Transverse colon (tissue), 4 donors: ENCODE data around the gene CCDC38. TPM values are rescaled to one million over a fixed set of nuclear protein-coding genes. Genes with fewer than 3 reads are reported as not detected.

Source experiments
- DNase-seq: peaks from one replicate; pipeline ENCODE4 v3.0.0-alpha.2; 2019
- H3K27ac ChIP-seq, 4 donors: fragments of 200-600 bp; sonication (generic); 2 replicates each; pipeline ENCODE4 v1.5.1; 2016 to 2018; ENCODE audit warnings: inconsistent platforms in 4 of 4
- H3K27me3 ChIP-seq: fragments of 200-600 bp; sonication (generic); 2 replicates; pipeline ENCODE4 v1.5.1; 2017; ENCODE audit warnings: inconsistent platforms
- H3K36me3 ChIP-seq, 4 donors: fragments of 200-600 bp; sonication (generic); 2 replicates each; pipeline ENCODE4 v1.5.1; 2017 to 2019; ENCODE audit warnings: inconsistent platforms in 4 of 4
- H3K4me1 ChIP-seq, 4 donors: fragments of 200-600 bp; sonication (generic); 2 replicates each; pipeline ENCODE4 v1.5.1; 2017 to 2020; ENCODE audit warnings: inconsistent platforms in 4 of 4
- H3K4me3 ChIP-seq, 4 donors: fragments of 200-600 bp; sonication (generic); 1 replicate in 1 of 4; 2 replicates in 3 of 4; pipeline versions ENCODE4 v1.5.1 to v1.6.1; 2017 to 2019; ENCODE audit warnings: inconsistent platforms in 4 of 4
- H3K9me3 ChIP-seq, 2 donors: fragments of 200-600 bp; sonication (generic); 2 replicates each; pipeline ENCODE4 v1.5.1; 2017 to 2019; ENCODE audit warnings: inconsistent platforms in 2 of 2
- EP300 ChIP-seq: sonication (generic); formaldehyde crosslinking; IDR thresholded peaks from one replicate; pipeline ENCODE4 v1.6.1; 2017; ENCODE audit warnings: antibody characterized with exemption, low read depth
- POLR2A ChIP-seq: fragments of 450-650 bp; IDR thresholded peaks from one replicate; pipeline ENCODE4 v1.6.1; 2016; ENCODE audit warnings: antibody characterized with exemption, mild to moderate bottlenecking, moderate library complexity
- POLR2AphosphoS5 ChIP-seq, 3 donors: sonication (generic); formaldehyde crosslinking; IDR thresholded peaks; one replicate each; pipeline ENCODE4 v1.6.1; 2016; ENCODE audit warnings: antibody characterized with exemption in 3 of 3
- WGBS, 2 donors: methylation state at CpG; one replicate each; pipeline ENCODE4 v1.1.5; 2018; ENCODE audit warnings: low coverage in 1 of 2; 5-methylcytosine and 5-hydroxymethylcytosine counted together
- in situ Hi-C, 4 donors: fragments of 200-750 bp; cut with MboI; loops; one replicate each; pipeline versions ENCODE4 v1.15.0 to v1.15.1; 2017; ENCODE audit warnings: low sequenced_read_pairs in 3 of 4, low pct_ligation_motif_present in 1 of 4, low pct_unique_long_range_greater_than_20kb in 1 of 4
- intact Hi-C: fragments of 100-400 bp; cut with DNase I; formaldehyde crosslinking; loops from one replicate; pipeline ENCODE4 v1.15.1; 2023; ENCODE audit warnings: low total_unique reads
- total RNA-seq, 4 donors: library from RNA; depleted of rRNA; stranded (reverse); fragments of >200 nt; gene quantifications; one replicate each; pipeline ENCODE4 v1.1.0, GENCODE V29; 2016
- TF ChIP-seq, protein P1 (sequence below), 5 experiments: fragments of 200-600 bp in 3 of 5; fragments of 450-650 bp in 2 of 5; sonication (generic) in 3 of 5; IDR thresholded peaks; 1 replicate in 2 of 5; 2 replicates in 3 of 5; pipeline ENCODE4 v1.5.1; 2016 to 2017; ENCODE audit warnings: antibody characterized with exemption in 5 of 5, inconsistent platforms in 3 of 5, mild to moderate bottlenecking in 2 of 5, moderate library complexity in 1 of 5

CCDC38 gene
- total RNA-seq, 4 donors from 2014 or later: not detected

DNA sequence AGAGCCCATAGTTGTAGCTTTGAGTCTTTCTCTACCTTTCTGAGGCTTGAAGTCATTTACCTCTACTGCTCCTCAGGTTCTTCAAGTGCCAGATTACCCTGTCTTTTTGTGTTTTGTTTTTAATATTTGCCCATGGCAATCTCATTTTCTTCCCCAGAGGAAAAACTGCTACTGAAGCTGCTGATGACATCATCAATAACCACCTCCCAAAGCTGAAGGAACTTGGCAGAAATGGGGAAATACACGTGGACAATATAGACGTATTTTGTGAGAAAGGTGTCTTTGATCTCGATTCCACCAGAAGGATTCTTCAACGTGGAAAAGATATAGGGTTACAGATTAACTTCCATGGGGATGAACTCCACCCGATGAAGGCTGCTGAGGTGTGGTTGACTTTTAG is 17.8 kb upstream of the CCDC38 start:
- no peaks in the 10 kb centered on the region for H3K4me1 ChIP-seq
- H3K36me3 ChIP-seq: no peaks in the 10 kb centered on the region
- TF ChIP-seq EP300 (no peak), POLR2AphosphoS5 (IDR thresholded peaks at IDR 0.05) (no peak), POLR2A (no peak)
- TF ChIP-seq, protein P1, sequence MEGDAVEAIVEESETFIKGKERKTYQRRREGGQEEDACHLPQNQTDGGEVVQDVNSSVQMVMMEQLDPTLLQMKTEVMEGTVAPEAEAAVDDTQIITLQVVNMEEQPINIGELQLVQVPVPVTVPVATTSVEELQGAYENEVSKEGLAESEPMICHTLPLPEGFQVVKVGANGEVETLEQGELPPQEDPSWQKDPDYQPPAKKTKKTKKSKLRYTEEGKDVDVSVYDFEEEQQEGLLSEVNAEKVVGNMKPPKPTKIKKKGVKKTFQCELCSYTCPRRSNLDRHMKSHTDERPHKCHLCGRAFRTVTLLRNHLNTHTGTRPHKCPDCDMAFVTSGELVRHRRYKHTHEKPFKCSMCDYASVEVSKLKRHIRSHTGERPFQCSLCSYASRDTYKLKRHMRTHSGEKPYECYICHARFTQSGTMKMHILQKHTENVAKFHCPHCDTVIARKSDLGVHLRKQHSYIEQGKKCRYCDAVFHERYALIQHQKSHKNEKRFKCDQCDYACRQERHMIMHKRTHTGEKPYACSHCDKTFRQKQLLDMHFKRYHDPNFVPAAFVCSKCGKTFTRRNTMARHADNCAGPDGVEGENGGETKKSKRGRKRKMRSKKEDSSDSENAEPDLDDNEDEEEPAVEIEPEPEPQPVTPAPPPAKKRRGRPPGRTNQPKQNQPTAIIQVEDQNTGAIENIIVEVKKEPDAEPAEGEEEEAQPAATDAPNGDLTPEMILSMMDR (IDR thresholded peaks at IDR 0.05): no peak
- H3K27ac ChIP-seq: no peak overlapping the region
- intact Hi-C loops: no loop called here
- no peaks in the 10 kb centered on the region for H3K27me3 ChIP-seq
- in situ Hi-C loops: no loop called here
- 25 to 43% methylated on average over 2 to 5 of the region's 5 CpGs for WGBS, 2 donors
- H3K9me3 ChIP-seq: no peaks in the 10 kb centered on the region
- no peak for DNase-seq
- no peak overlapping the region for H3K4me3 ChIP-seq

DNA sequence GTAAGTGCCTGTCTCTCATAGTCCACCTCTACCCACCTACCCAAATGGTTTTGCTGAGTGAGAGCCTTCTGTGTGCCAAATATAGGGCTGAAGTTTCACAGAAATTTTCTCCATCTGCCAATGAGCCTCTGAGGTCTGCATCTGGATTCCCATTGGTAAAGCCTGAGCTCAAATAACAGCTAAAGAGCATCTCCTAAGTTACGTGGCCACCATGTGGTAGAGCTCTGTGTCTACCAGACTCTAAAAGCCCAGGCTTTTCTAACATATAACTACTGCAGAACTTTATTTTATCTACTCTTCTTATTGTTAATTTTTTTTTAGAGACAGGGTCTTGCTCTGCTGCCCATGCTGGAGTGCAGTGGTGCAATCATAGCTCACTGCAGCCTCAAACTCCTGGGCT is 16.7 kb upstream of the CCDC38 start:
- Histone ChIP-seq H3K4me1 (no peaks in the 10 kb centered on the region), H3K27ac (no peak overlapping the region), H3K4me3 (no peak overlapping the region), H3K27me3 (no peaks in the 10 kb centered on the region), H3K36me3 (no peaks in the 10 kb centered on the region), H3K9me3 (no peaks in the 10 kb centered on the region)
- in situ Hi-C loops (no loop called here), intact Hi-C loops (no loop called here)
- TF ChIP-seq POLR2A (no peak), EP300 (no peak), POLR2AphosphoS5 (IDR thresholded peaks at IDR 0.05) (no peak)
- TF ChIP-seq, protein P1 (IDR thresholded peaks at IDR 0.05): no peak
- 29 to 77% methylated on average over 1 of the region's 1 CpG for WGBS, 2 donors
- no peak for DNase-seq

DNA sequence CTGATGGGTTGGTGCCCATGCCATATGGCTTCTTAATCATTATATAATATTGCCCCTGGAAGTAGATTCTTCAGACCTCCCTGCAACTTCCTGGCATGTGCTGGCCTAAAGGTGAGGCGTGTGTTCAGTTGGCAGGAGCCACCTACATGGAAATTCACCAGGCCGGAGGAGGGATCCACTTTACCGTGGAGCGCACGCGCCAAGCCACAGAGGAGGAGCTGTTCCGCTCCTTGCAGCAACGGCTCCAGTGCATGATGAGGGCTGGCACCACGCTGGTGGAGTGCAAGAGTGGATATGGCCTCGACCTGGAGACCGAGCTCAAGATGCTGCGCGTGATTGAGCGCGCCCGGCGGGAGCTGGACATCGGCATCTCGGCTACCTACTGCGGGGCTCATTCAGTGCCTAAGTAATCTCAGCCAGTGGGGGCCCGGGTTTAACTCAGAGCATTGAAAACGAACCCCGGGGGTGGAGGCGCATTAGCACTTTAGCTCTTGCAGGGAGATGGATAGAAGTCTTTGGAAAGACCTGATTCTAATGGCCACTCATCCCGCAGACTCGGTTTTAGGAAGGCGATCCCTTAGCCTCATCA is 14.2 kb upstream of the CCDC38 start:
- intact Hi-C loops: no loop called here
- in situ Hi-C loops: no loop called here
- TF ChIP-seq EP300: no peak
- TF ChIP-seq, protein P1 (IDR thresholded peaks at IDR 0.05): no peak
- TF ChIP-seq POLR2AphosphoS5 (IDR thresholded peaks at IDR 0.05): no peak
- TF ChIP-seq POLR2A: no peak
- Histone ChIP-seq H3K27me3 (peaks cover 4% of the 10 kb centered on the region), H3K36me3 (no peaks in the 10 kb centered on the region), H3K9me3 (no peaks in the 10 kb centered on the region), H3K4me1 (no peaks in the 10 kb centered on the region), H3K4me3 (no peak overlapping the region), H3K27ac (no peak overlapping the region)
- no peak for DNase-seq
- 91% methylated on average over 27 of the region's 27 CpGs; no CpG with 5 or more reads in 1 of the 2 donors for WGBS, 2 donors

DNA sequence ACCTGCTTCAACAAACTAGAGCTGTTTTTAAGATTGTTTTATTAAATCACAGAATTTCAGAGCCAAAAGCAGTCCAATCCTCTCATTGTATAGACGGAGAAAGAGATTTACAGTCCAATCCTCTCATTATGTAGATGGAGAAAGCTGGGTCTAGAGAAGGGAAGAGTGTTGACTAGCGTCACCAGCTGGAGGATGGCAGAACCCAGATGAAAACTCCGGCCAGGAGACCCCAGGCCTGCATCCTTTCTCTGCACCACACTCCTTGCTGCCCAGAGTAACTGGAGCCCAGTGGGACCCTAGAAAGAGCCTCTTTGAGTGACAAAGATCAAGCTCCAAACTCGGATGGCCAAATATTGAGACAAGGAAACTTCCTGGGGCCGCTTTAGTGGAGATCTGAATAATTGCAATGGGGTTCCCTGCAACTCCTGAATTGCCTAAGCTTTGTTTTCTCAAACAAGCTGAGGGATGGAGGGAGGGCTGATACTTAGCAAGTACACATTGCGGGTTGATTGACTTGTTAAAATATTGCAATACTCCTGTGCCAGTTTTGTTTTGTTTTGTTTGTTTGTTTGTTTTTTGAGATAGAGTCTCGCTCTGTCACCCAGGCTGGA is 13.2 kb upstream of the CCDC38 start:
- in situ Hi-C loops (no loop called here), intact Hi-C loops (no loop called here)
- no peak overlapping the region for H3K4me3 ChIP-seq
- H3K27ac ChIP-seq: no peak overlapping the region
- TF ChIP-seq EP300 (no peak), POLR2A (no peak), POLR2AphosphoS5 (IDR thresholded peaks at IDR 0.05) (no peak)
- TF ChIP-seq, protein P1 (IDR thresholded peaks at IDR 0.05): no peak
- H3K4me1 ChIP-seq: no peaks in the 10 kb centered on the region
- 87 to 96% methylated on average over 4 to 7 of the region's 7 CpGs for WGBS, 2 donors
- no peak for DNase-seq
- H3K9me3 ChIP-seq: no peaks in the 10 kb centered on the region
- no peaks in the 10 kb centered on the region for H3K36me3 ChIP-seq
- peaks cover 4% of the 10 kb centered on the region for H3K27me3 ChIP-seq
